Thyroid gland (tissue), 4 donors: ENCODE data around the gene SNW1.

Experiments used
- POLR2A ChIP-seq, 2 donors: fragments of 450-650 bp; IDR thresholded peaks; one replicate each; pipeline ENCODE4 v1.6.1; 2017; ENCODE audit warnings: antibody characterized with exemption in 2 of 2, mild to moderate bottlenecking in 2 of 2, moderate library complexity in 1 of 2
- TF ChIP-seq, protein P1 (sequence below), 6 experiments: fragments of 200-600 bp in 3 of 6; fragments of 450-650 bp in 3 of 6; sonication (generic) in 3 of 6; IDR thresholded peaks; one replicate each; pipeline ENCODE4 v1.5.1; 2016 to 2019; ENCODE audit warnings: antibody characterized with exemption in 6 of 6, mild to moderate bottlenecking in 2 of 6, inconsistent platforms in 1 of 6, moderate library complexity in 1 of 6

DNA sequence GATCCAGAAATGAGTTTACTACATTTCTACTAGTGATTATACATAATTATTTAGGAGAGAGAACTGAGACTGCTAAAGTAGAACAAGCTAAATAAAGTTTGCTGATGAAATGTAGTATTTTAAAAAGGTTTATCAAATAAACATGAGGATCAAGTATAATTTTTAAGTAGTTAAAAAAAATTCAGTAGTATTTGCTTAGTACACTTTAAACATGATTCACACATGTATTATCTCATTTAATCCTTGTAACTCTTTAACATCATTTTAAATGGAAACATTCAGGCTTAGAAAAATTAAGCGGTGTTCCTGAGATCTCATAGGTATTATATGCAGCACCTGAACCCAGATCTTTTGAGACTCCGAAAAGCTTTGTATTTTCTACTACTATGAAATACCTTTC is 8.7 kb downstream of the SNW1 start:
- TF ChIP-seq, protein P1, sequence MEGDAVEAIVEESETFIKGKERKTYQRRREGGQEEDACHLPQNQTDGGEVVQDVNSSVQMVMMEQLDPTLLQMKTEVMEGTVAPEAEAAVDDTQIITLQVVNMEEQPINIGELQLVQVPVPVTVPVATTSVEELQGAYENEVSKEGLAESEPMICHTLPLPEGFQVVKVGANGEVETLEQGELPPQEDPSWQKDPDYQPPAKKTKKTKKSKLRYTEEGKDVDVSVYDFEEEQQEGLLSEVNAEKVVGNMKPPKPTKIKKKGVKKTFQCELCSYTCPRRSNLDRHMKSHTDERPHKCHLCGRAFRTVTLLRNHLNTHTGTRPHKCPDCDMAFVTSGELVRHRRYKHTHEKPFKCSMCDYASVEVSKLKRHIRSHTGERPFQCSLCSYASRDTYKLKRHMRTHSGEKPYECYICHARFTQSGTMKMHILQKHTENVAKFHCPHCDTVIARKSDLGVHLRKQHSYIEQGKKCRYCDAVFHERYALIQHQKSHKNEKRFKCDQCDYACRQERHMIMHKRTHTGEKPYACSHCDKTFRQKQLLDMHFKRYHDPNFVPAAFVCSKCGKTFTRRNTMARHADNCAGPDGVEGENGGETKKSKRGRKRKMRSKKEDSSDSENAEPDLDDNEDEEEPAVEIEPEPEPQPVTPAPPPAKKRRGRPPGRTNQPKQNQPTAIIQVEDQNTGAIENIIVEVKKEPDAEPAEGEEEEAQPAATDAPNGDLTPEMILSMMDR (IDR thresholded peaks at IDR 0.05), result no peak
- no peak for TF ChIP-seq POLR2A (IDR thresholded peaks at IDR 0.05)
